ENCODE results near the gene TRMT11. TPM values are rescaled to one million over a fixed set of nuclear protein-coding genes. Genes with fewer than 3 reads are reported as not detected.

TRMT11 gene
- total and polyA plus RNA-seq, 9 of the 15 experiments (the other 6 are each of a cell fraction or from before 2014, with no cell fraction given), result 38.8 to 88.0 (median 59.8) TPM

DNA sequence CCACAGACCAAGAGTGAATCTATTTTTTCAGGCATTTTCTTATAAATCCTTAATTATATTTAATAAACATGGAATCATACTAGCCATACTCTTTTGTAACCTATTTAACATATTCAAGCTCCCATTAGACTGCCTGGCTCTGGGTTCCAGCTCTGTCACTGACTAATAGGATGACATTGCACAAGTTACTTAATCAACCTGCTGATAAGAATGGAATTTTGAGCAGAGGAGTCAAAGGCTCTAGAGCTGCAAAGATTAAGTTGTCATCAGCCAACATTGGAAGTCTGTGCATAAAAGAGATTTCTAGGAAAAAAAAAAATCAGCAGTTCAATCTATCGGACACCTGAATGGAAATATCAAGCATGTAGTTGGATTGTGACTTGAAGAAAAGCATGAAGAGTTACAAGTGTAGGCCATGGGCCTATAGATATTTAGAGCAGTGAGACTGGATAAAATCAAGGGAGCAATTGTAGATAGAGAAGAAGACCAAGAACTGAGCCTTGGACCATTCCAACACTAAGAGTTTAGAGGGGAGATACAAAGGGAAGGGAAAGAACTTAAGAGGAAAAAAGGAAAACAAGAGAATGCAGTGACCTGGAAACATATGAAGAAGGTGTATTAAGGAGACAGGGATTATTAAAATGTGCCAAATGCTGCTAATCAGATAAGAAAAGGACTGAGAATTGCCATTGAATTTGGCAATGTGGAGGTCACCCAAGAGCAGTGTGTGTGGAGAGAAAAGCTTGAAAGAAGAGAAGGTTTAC is 40.8 kb upstream of the TRMT11 start (continued):
- TF ChIP-seq, protein P1, sequence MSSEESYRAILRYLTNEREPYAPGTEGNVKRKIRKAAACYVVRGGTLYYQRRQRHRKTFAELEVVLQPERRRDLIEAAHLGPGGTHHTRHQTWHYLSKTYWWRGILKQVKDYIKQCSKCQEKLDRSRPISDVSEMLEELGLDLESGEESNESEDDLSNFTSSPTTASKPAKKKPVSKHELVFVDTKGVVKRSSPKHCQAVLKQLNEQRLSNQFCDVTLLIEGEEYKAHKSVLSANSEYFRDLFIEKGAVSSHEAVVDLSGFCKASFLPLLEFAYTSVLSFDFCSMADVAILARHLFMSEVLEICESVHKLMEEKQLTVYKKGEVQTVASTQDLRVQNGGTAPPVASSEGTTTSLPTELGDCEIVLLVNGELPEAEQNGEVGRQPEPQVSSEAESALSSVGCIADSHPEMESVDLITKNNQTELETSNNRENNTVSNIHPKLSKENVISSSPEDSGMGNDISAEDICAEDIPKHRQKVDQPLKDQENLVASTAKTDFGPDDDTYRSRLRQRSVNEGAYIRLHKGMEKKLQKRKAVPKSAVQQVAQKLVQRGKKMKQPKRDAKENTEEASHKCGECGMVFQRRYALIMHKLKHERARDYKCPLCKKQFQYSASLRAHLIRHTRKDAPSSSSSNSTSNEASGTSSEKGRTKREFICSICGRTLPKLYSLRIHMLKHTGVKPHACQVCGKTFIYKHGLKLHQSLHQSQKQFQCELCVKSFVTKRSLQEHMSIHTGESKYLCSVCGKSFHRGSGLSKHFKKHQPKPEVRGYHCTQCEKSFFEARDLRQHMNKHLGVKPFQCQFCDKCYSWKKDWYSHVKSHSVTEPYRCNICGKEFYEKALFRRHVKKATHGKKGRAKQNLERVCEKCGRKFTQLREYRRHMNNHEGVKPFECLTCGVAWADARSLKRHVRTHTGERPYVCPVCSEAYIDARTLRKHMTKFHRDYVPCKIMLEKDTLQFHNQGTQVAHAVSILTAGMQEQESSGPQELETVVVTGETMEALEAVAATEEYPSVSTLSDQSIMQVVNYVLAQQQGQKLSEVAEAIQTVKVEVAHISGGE (CRISPR knock-in tag; IDR thresholded peaks at IDR 0.05), result no peak
- TF ChIP-seq HDAC1 (IDR thresholded peaks at IDR 0.05), result peak in 1 of 2 experiments; percentile 41; a peak in 1 of 4 replicates
- TF ChIP-seq RHOXF2B (CRISPR knock-in tag; conservative IDR thresholded peaks at IDR 0.05), result no peak
- TF ChIP-seq ZNF589 (CRISPR knock-in tag; IDR thresholded peaks at IDR 0.05; ENCODE audit: low read depth), result no peak
- TF ChIP-seq, protein P2, sequence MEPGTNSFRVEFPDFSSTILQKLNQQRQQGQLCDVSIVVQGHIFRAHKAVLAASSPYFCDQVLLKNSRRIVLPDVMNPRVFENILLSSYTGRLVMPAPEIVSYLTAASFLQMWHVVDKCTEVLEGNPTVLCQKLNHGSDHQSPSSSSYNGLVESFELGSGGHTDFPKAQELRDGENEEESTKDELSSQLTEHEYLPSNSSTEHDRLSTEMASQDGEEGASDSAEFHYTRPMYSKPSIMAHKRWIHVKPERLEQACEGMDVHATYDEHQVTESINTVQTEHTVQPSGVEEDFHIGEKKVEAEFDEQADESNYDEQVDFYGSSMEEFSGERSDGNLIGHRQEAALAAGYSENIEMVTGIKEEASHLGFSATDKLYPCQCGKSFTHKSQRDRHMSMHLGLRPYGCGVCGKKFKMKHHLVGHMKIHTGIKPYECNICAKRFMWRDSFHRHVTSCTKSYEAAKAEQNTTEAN (CRISPR knock-in tag; IDR thresholded peaks at IDR 0.05), result no peak
- TF ChIP-seq, protein P3, sequence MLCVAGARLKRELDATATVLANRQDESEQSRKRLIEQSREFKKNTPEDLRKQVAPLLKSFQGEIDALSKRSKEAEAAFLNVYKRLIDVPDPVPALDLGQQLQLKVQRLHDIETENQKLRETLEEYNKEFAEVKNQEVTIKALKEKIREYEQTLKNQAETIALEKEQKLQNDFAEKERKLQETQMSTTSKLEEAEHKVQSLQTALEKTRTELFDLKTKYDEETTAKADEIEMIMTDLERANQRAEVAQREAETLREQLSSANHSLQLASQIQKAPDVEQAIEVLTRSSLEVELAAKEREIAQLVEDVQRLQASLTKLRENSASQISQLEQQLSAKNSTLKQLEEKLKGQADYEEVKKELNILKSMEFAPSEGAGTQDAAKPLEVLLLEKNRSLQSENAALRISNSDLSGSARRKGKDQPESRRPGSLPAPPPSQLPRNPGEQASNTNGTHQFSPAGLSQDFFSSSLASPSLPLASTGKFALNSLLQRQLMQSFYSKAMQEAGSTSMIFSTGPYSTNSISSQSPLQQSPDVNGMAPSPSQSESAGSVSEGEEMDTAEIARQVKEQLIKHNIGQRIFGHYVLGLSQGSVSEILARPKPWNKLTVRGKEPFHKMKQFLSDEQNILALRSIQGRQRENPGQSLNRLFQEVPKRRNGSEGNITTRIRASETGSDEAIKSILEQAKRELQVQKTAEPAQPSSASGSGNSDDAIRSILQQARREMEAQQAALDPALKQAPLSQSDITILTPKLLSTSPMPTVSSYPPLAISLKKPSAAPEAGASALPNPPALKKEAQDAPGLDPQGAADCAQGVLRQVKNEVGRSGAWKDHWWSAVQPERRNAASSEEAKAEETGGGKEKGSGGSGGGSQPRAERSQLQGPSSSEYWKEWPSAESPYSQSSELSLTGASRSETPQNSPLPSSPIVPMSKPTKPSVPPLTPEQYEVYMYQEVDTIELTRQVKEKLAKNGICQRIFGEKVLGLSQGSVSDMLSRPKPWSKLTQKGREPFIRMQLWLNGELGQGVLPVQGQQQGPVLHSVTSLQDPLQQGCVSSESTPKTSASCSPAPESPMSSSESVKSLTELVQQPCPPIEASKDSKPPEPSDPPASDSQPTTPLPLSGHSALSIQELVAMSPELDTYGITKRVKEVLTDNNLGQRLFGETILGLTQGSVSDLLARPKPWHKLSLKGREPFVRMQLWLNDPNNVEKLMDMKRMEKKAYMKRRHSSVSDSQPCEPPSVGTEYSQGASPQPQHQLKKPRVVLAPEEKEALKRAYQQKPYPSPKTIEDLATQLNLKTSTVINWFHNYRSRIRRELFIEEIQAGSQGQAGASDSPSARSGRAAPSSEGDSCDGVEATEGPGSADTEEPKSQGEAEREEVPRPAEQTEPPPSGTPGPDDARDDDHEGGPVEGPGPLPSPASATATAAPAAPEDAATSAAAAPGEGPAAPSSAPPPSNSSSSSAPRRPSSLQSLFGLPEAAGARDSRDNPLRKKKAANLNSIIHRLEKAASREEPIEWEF (CRISPR knock-in tag; IDR thresholded peaks at IDR 0.05), result no peak
- no peak for TF ChIP-seq ZBTB33 (CRISPR knock-in tag; IDR thresholded peaks at IDR 0.05)
- TF ChIP-seq ZNF431 (CRISPR knock-in tag; IDR thresholded peaks at IDR 0.05), result no peak
- TF ChIP-seq PHB2 (IDR thresholded peaks at IDR 0.05; ENCODE audit: low read depth), result peak; percentile 51; the same call in 1 of the 2 replicates
- TF ChIP-seq NR2C2 (CRISPR knock-in tag; IDR thresholded peaks at IDR 0.05), result no peak
- TF ChIP-seq NR2C2 (tag; IDR thresholded peaks at IDR 0.05), result no peak; the same call in 1 of the 2 replicates
- TF ChIP-seq ZEB2 (IDR thresholded peaks at IDR 0.05), result 0 out of 2 replicates have a peak, but pooled peaks have one; percentile 35
- no peak for TF ChIP-seq BHLHE40 (IDR thresholded peaks at IDR 0.05; ENCODE audit: low read length)

All from K562 (cell line).